SH-SY5Y (cell line): Measurements from ENCODE around the gene SLC26A11.

ENCODE experiments used
- GATA2 ChIP-seq: IDR thresholded peaks from 2 replicates; pipeline ENCODE4 v1.6.1; 2011; ENCODE audit warnings: mild to moderate bottlenecking, low read depth, low read length
- GATA3 ChIP-seq: IDR thresholded peaks from 2 replicates; pipeline ENCODE4 v1.6.1; 2011; ENCODE audit warnings: low read depth, mild to moderate bottlenecking, low read length, moderate library complexity

- TF ChIP-seq GATA2 (no peak), GATA3 (no peak)
These were observed 15.4 kb upstream of the SLC26A11 start for GRCh38 chr17:80204626-80205468.
